Effector memory CD4-positive, alpha-beta T cell (primary cell): ENCODE data around the gene SRCIN1.

Source experiments
- DNase-seq, 3 donors: peaks; one replicate each; pipeline ENCODE4 v3.0.0-alpha.2; 2020
- H3K27ac ChIP-seq: 2 replicates; pipeline ENCODE4 v1.7.0; 2013; ENCODE audit warnings: mild to moderate bottlenecking, low read length, moderate library complexity; ENCODE audit not compliant: insufficient read depth, poor library complexity, severe bottlenecking
- H3K27me3 ChIP-seq: replicated peaks from 2 replicates; pipeline ENCODE4 v1.7.0; 2013; ENCODE audit warnings: mild to moderate bottlenecking, low read length; ENCODE audit not compliant: insufficient read depth, control insufficient read depth, poor library complexity, severe bottlenecking
- H3K36me3 ChIP-seq: 2 replicates; pipeline ENCODE4 v1.7.0; 2013; ENCODE audit warnings: mild to moderate bottlenecking, low read length, moderate library complexity; ENCODE audit not compliant: control insufficient read depth, insufficient read depth
- H3K4me1 ChIP-seq: 2 replicates; pipeline ENCODE4 v1.7.0; 2013; ENCODE audit warnings: low read length, mild to moderate bottlenecking; ENCODE audit not compliant: control insufficient read depth, insufficient read depth, poor library complexity, severe bottlenecking
- H3K4me3 ChIP-seq: 2 replicates; pipeline ENCODE4 v1.7.0; 2013; ENCODE audit warnings: low read length, low read depth, mild to moderate bottlenecking; ENCODE audit not compliant: insufficient read depth, poor library complexity, severe bottlenecking
- H3K9me3 ChIP-seq: 2 replicates; pipeline ENCODE4 v1.7.0; 2013; ENCODE audit warnings: mild to moderate bottlenecking, low read length, moderate library complexity; ENCODE audit not compliant: control insufficient read depth

Gene SRCIN1

GRCh38 chr17:38557836-38558727, 47.7 kb downstream of the SRCIN1 start:
- peaks cover 25% of the 10 kb centered on the region for H3K27me3 ChIP-seq
- H3K9me3 ChIP-seq, result no peaks in the 10 kb centered on the region
- H3K27ac ChIP-seq, result peak overlapping the region; percentile 22
- peak overlapping the region; percentile 73 for H3K4me3 ChIP-seq
- DNase-seq, result peak; percentile 75 to 82 (median 76)
- no peaks in the 10 kb centered on the region for H3K36me3 ChIP-seq
- peaks cover 39% of the 10 kb centered on the region for H3K4me1 ChIP-seq

- DNase-seq, result no peak
- peaks cover 34% of the 10 kb centered on the region for H3K4me1 ChIP-seq
- H3K4me3 ChIP-seq, result no peak overlapping the region
- H3K27ac ChIP-seq, result no peak overlapping the region
- no peaks in the 10 kb centered on the region for H3K9me3 ChIP-seq
- peaks cover 19% of the 10 kb centered on the region for H3K27me3 ChIP-seq
- no peaks in the 10 kb centered on the region for H3K36me3 ChIP-seq
Measured at GRCh38 chr17:38557396-38557795, 48.4 kb downstream of the SRCIN1 start.

GRCh38 chr17:38556239-38556638, 49.5 kb downstream of the SRCIN1 start:
- DNase-seq, result no peak
- Histone ChIP-seq H3K4me1 (peaks cover 28% of the 10 kb centered on the region), H3K9me3 (no peaks in the 10 kb centered on the region), H3K27me3 (peaks cover 9% of the 10 kb centered on the region), H3K27ac (no peak overlapping the region), H3K4me3 (no peak overlapping the region), H3K36me3 (no peaks in the 10 kb centered on the region)

- Histone ChIP-seq H3K9me3 (no peaks in the 10 kb centered on the region), H3K36me3 (no peaks in the 10 kb centered on the region), H3K27ac (no peak overlapping the region), H3K27me3 (no peaks in the 10 kb centered on the region), H3K4me3 (no peak overlapping the region), H3K4me1 (peaks cover 14% of the 10 kb centered on the region)
- DNase-seq, result no peak
Measured at GRCh38 chr17:38554430-38555350, 51.1 kb downstream of the SRCIN1 start.

- Histone ChIP-seq H3K27ac (no peak overlapping the region), H3K27me3 (no peaks in the 10 kb centered on the region), H3K36me3 (no peaks in the 10 kb centered on the region), H3K4me1 (no peaks in the 10 kb centered on the region), H3K9me3 (no peaks in the 10 kb centered on the region), H3K4me3 (no peak overlapping the region)
- DNase-seq, result no peak
Measured at GRCh38 chr17:38552343-38552742, 53.4 kb downstream of the SRCIN1 start.

- DNase-seq, result no peak
- Histone ChIP-seq H3K36me3 (no peaks in the 10 kb centered on the region), H3K9me3 (no peaks in the 10 kb centered on the region), H3K27me3 (no peaks in the 10 kb centered on the region), H3K4me3 (no peak overlapping the region), H3K27ac (no peak overlapping the region), H3K4me1 (no peaks in the 10 kb centered on the region)
Measured at GRCh38 chr17:38551121-38551520, 54.6 kb downstream of the SRCIN1 start.

- Histone ChIP-seq H3K4me1 (no peaks in the 10 kb centered on the region), H3K4me3 (no peak overlapping the region), H3K27me3 (no peaks in the 10 kb centered on the region), H3K27ac (no peak overlapping the region), H3K9me3 (no peaks in the 10 kb centered on the region), H3K36me3 (no peaks in the 10 kb centered on the region)
- DNase-seq, result no peak
Measured at GRCh38 chr17:38550661-38551060, 55.1 kb downstream of the SRCIN1 start.

- Histone ChIP-seq H3K4me1 (no peaks in the 10 kb centered on the region), H3K36me3 (no peaks in the 10 kb centered on the region), H3K27ac (no peak overlapping the region), H3K9me3 (no peaks in the 10 kb centered on the region), H3K4me3 (no peak overlapping the region), H3K27me3 (no peaks in the 10 kb centered on the region)
- DNase-seq, result no peak
Measured at GRCh38 chr17:38549285-38549684, 56.5 kb downstream of the SRCIN1 start.

GRCh38 chr17:38547444-38547843, 58.3 kb downstream of the SRCIN1 start:
- DNase-seq, result no peak
- Histone ChIP-seq H3K27me3 (peaks cover 3% of the 10 kb centered on the region), H3K4me1 (no peaks in the 10 kb centered on the region), H3K9me3 (no peaks in the 10 kb centered on the region), H3K27ac (no peak overlapping the region), H3K4me3 (no peak overlapping the region), H3K36me3 (no peaks in the 10 kb centered on the region)

GRCh38 chr17:38546396-38546795, 59.4 kb downstream of the SRCIN1 start:
- H3K4me3 ChIP-seq, result no peak overlapping the region
- H3K27me3 ChIP-seq, result peaks cover 5% of the 10 kb centered on the region
- no peak overlapping the region for H3K27ac ChIP-seq
- H3K9me3 ChIP-seq, result no peaks in the 10 kb centered on the region
- no peak for DNase-seq
- no peaks in the 10 kb centered on the region for H3K4me1 ChIP-seq
- no peaks in the 10 kb centered on the region for H3K36me3 ChIP-seq
